ENCODE measurements around the gene HRCT1.

The HRCT1 gene

GRCh38 chr9:35898337-35898736 lies 7.7 kb upstream of the HRCT1 start:
- FAIRE-seq (no peak), DNase-seq (ENCODE audit: insufficient read length) (no peak)
- no peak for TF ChIP-seq TAF1 (IDR thresholded peaks at IDR 0.05; ENCODE audit: borderline replicate concordance, low read depth, low read length)
- TF ChIP-seq POLR2AphosphoS5 (IDR thresholded peaks at IDR 0.05; ENCODE audit: low read depth, low read length) = no peak
- no peak for TF ChIP-seq POLR2A (IDR thresholded peaks at IDR 0.05; ENCODE audit: low read depth, low read length)

GRCh38 chr9:35899021-35899420 lies 7.0 kb upstream of the HRCT1 start:
- FAIRE-seq (no peak), DNase-seq (ENCODE audit: insufficient read length) (no peak)
- TF ChIP-seq POLR2A (IDR thresholded peaks at IDR 0.05; ENCODE audit: low read depth, low read length) (no peak), TAF1 (IDR thresholded peaks at IDR 0.05; ENCODE audit: borderline replicate concordance, low read depth, low read length) (no peak), POLR2AphosphoS5 (IDR thresholded peaks at IDR 0.05; ENCODE audit: low read depth, low read length) (no peak)

- FAIRE-seq = peak; percentile 90
- no peak for DNase-seq (ENCODE audit: insufficient read length)
- no peak for TF ChIP-seq TAF1 (IDR thresholded peaks at IDR 0.05; ENCODE audit: borderline replicate concordance, low read depth, low read length)
- no peak for TF ChIP-seq POLR2AphosphoS5 (IDR thresholded peaks at IDR 0.05; ENCODE audit: low read depth, low read length)
- no peak for TF ChIP-seq POLR2A (IDR thresholded peaks at IDR 0.05; ENCODE audit: low read depth, low read length)
Measured at GRCh38 chr9:35903049-35903448, 3.0 kb upstream of the HRCT1 start.

- no peak for FAIRE-seq
- no peak for DNase-seq (ENCODE audit: insufficient read length)
- TF ChIP-seq POLR2AphosphoS5 (IDR thresholded peaks at IDR 0.05; ENCODE audit: low read depth, low read length) = no peak
- TF ChIP-seq TAF1 (IDR thresholded peaks at IDR 0.05; ENCODE audit: borderline replicate concordance, low read depth, low read length) = no peak
- no peak for TF ChIP-seq POLR2A (IDR thresholded peaks at IDR 0.05; ENCODE audit: low read depth, low read length)
Measured at GRCh38 chr9:35904338-35904737, 1.7 kb upstream of the HRCT1 start.

GRCh38 chr9:35905051-35905781 lies 786 bp upstream of the HRCT1 start:
- FAIRE-seq (no peak), DNase-seq (ENCODE audit: insufficient read length) (no peak)
- no peak for TF ChIP-seq POLR2A (IDR thresholded peaks at IDR 0.05; ENCODE audit: low read depth, low read length)
- no peak for TF ChIP-seq TAF1 (IDR thresholded peaks at IDR 0.05; ENCODE audit: borderline replicate concordance, low read depth, low read length)
- TF ChIP-seq POLR2AphosphoS5 (IDR thresholded peaks at IDR 0.05; ENCODE audit: low read depth, low read length) = no peak

- no peak for FAIRE-seq
- no peak for TF ChIP-seq POLR2A (IDR thresholded peaks at IDR 0.05; ENCODE audit: low read depth, low read length)
- DNase-seq (ENCODE audit: insufficient read length) = no peak
Measured at GRCh38 chr9:35906923-35907699, 1.1 kb downstream of the HRCT1 start.

GRCh38 chr9:35907711-35908503 lies 1.9 kb downstream of the HRCT1 start:
- no peak for FAIRE-seq
- TF ChIP-seq TAF1 (IDR thresholded peaks at IDR 0.05; ENCODE audit: borderline replicate concordance, low read depth, low read length) (no peak), POLR2A (IDR thresholded peaks at IDR 0.05; ENCODE audit: low read depth, low read length) (no peak), POLR2AphosphoS5 (IDR thresholded peaks at IDR 0.05; ENCODE audit: low read depth, low read length) (no peak)

GRCh38 chr9:35908504-35909125 lies 2.6 kb downstream of the HRCT1 start:
- FAIRE-seq (no peak), DNase-seq (ENCODE audit: insufficient read length) (no peak)
- TF ChIP-seq POLR2AphosphoS5 (IDR thresholded peaks at IDR 0.05; ENCODE audit: low read depth, low read length) = no peak
- no peak for TF ChIP-seq POLR2A (IDR thresholded peaks at IDR 0.05; ENCODE audit: low read depth, low read length)
- TF ChIP-seq TAF1 (IDR thresholded peaks at IDR 0.05; ENCODE audit: borderline replicate concordance, low read depth, low read length) = no peak

More at GRCh38 chr9:35907711-35908503, 1.9 kb downstream of the HRCT1 start:
- DNase-seq (ENCODE audit: insufficient read length) = no peak

GRCh38 chr9:35909274-35909673 lies 3.3 kb downstream of the HRCT1 start, which contains the start of gene SPAAR:
TSS of gene SPAAR (plus strand) at chr9:35909490. CDS start at chr9:35910464, 974 bp downstream.
- DNase-seq (ENCODE audit: insufficient read length) (no peak), FAIRE-seq (no peak)
- TF ChIP-seq POLR2AphosphoS5 (IDR thresholded peaks at IDR 0.05; ENCODE audit: low read depth, low read length) = no peak
- no peak for TF ChIP-seq TAF1 (IDR thresholded peaks at IDR 0.05; ENCODE audit: borderline replicate concordance, low read depth, low read length)
- TF ChIP-seq POLR2A (IDR thresholded peaks at IDR 0.05; ENCODE audit: low read depth, low read length) = no peak

GRCh38 chr9:35909687-35910612 lies 3.9 kb downstream of the HRCT1 start:
- DNase-seq (ENCODE audit: insufficient read length) = no peak
- no peak for TF ChIP-seq POLR2A (IDR thresholded peaks at IDR 0.05; ENCODE audit: low read depth, low read length)
- no peak for TF ChIP-seq TAF1 (IDR thresholded peaks at IDR 0.05; ENCODE audit: borderline replicate concordance, low read depth, low read length)
- TF ChIP-seq POLR2AphosphoS5 (IDR thresholded peaks at IDR 0.05; ENCODE audit: low read depth, low read length) = no peak
- no peak for FAIRE-seq

All from GM12892 (cell line).